DND-41 (cell line): Measurements from ENCODE around the gene OR13C3.

ENCODE experiments used
- CTCF ChIP-seq: IDR thresholded peaks from 2 replicates; pipeline ENCODE4 v1.5.1; 2012; ENCODE audit warnings: borderline replicate concordance, low read length, moderate library complexity, mild to moderate bottlenecking; ENCODE audit not compliant: poor library complexity, severe bottlenecking; ENCODE audit errors: extremely low read depth
- EZH2 ChIP-seq: IDR thresholded peaks from 3 replicates; pipeline ENCODE4 v1.6.1; 2012; ENCODE audit warnings: borderline replicate concordance, low read depth, mild to moderate bottlenecking, moderate library complexity, low read length, inconsistent platforms; ENCODE audit not compliant: severe bottlenecking

DNA sequence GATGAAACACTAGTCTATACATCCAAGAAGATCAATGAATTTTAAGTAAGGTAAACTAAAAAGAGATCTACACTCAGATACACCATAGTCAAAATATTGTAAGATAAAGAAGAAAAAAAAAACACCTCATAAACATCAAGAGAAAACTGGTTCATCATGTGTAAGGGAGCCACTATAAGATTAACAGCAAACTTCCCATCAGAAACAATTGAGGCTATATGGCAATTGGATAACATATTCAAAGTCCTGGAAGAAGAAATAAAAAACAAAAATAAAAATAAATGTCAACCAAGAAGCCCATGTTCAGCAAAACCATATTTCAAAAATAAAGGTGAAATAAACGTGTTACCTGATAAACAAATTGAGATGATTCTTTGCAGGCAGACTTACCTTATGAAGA lies 36.0 kb upstream of the OR13C3 start:
- TF ChIP-seq CTCF: no peak
- no peak for TF ChIP-seq EZH2
